Stimulated activated CD8-positive, alpha-beta memory T cell treated with anti-CD3 and anti-CD28 coated beads, Interleukin-15, amount 100 ng/mL, for 1 hour (primary cell): ENCODE results near the gene RCBTB2.

Experiments
- DNase-seq: peaks from one replicate; pipeline ENCODE4 v3.0.0-alpha.2; 2020; ENCODE audit warnings: low read depth

Gene RCBTB2

GRCh38 chr13:48563626-48564025, 30.7 kb upstream of the RCBTB2 start:
- no peak for DNase-seq

- peak; percentile 28 for DNase-seq
These were observed 29.6 kb upstream of the RCBTB2 start for GRCh38 chr13:48562296-48563066.

DNA sequence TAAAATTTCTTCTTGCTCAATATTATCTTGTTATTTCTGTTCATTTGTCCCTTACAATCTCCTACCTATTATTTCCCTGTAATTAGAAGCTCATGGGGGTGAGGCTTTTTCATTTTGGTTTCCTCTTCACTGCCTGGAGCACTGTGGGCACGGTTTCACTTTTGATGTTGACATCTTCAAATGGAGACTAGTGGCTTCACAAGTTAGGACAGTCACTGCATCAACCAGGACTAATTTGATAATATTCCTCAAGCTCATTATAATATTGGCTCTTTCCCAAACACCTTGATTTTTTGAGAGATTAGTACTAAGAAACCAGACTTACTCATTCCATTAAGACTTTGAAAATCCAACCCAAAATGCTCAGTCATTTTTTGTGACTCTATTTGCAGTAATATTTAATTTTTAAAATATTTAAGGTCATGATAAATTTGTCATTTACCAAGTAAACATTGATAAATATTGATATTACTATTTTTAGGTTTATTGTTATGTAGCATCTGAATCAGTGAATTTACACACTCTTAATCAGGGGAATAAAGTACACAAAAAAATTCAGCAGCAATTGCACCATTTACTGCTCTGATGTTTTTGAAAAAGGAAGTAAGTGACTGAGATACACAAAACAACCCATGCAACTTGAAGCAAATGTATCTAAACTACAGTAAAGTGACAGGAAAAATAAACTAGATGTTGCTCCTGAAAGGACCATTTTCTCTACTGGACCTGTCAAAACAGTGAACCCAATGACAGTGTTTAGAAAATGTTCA, 28.8 kb upstream of the RCBTB2 start:
- no peak for DNase-seq

DNA sequence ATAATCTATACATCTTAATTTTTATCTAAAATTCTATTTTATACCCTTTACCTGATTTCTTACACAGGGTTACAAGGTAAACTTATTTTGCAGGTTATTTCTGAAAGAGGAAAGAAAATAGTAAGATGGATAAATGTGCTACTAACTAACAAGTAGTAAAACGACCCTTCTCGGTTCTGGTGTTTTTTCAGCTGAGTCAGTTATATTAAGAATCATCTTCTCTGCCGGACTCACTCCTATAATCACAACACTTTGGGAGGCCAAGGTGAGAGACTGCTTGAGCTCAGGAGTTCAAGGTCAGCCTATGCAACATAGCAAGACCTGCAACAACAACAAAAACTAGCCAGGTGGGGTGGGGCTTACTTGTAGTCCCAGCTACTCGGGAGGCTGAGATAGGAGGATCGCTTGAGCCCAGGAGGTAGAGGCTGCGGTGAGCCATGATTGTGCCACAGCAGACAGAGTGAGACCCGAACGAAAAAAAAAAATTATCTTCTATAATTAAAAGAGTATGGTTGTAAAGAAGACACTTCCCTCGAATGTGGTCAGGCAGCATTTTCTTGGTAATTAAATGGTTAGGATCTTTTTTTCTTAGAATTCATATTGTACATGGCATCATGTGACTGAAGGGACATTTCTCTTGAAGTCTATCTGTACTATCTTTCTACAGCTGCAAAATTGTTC, 27.9 kb upstream of the RCBTB2 start:
- no peak for DNase-seq

- no peak for DNase-seq
These were observed 26.9 kb upstream of the RCBTB2 start for GRCh38 chr13:48559638-48560320.

DNA sequence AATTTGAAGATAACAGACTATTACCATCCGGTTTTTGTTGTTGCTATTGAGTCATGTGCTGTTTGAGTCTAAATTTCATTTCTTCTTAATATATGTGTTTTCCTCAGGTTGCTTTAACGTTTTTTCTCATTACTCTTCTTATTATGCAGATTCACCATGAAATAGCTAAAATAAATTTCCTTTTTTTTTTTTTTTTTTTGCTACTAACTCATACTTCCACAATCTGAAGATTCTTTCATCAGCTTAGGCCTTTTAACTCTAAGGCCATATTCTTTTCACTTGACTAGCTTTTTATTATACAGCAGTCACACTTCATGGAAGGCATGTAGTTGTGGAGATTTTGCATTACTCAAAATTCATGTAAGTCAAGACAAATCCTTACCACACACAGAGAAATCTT, 23.9 kb upstream of the RCBTB2 start:
- DNase-seq: no peak

GRCh38 chr13:48555441-48555840, 22.6 kb upstream of the RCBTB2 start:
- DNase-seq: no peak

DNA sequence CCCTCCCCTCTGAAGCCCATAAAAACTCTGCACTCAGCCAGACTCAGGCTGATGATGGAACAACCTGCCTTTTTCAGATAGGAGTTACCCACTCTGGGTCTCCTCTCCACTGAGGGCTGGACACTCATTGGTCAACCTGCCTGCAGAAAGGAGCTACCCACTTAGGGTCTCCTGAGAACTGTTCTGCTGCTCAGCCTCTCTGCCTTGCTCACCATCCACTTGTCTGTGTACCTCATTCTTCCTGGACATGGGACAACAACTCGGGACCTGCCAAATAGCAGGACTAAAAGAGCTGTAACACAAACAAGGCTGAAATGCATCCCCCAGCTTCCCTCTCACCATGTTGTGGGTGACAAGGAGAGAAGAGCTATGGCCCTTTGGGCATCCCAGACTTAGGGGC, 18.4 kb upstream of the RCBTB2 start:
- DNase-seq: no peak

DNA sequence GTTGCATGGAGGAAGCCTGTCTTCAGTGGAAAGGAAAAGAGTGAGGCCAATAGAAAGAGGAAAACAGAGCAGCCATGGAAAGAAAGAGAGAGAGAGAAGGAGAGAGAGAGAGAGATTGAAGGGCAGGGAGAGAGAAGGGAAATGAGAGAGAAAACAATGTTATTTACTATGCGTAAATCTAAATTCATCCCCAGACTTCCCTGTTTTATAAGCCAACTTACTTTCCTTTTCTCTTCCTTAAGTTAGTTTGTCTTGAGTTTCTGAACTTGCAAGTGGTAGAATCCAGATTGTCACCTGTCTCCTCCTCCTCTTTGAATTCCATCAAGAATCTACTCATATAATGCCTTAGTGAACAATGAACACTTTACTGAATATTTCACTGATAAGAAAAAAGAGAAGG, 16.8 kb upstream of the RCBTB2 start:
- no peak for DNase-seq

GRCh38 chr13:48547663-48548092, 14.8 kb upstream of the RCBTB2 start:
- DNase-seq: no peak

GRCh38 chr13:48545608-48546007, 12.7 kb upstream of the RCBTB2 start:
- no peak for DNase-seq

- DNase-seq: no peak
These were observed 9.9 kb upstream of the RCBTB2 start for GRCh38 chr13:48542581-48543341.

DNA sequence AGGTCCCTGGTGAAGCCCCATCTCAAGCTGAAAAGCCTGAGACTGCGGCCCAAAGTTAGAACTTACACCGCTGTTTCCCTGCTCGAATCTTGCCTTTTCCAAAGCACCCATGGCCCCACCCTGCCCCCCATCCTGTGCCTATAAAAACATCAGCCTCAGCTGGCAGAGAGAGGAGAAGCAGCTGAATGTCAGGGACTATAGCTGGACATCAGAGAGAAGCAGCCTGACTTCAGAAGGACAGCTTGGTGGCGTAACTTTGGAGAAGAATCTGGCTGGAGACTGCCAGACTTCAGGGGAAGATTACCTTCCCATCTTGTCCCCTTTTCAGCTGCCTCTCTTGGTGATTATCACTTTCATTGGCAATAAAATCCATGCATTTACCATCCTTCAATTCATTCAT, 9.3 kb upstream of the RCBTB2 start:
- DNase-seq: no peak

DNA sequence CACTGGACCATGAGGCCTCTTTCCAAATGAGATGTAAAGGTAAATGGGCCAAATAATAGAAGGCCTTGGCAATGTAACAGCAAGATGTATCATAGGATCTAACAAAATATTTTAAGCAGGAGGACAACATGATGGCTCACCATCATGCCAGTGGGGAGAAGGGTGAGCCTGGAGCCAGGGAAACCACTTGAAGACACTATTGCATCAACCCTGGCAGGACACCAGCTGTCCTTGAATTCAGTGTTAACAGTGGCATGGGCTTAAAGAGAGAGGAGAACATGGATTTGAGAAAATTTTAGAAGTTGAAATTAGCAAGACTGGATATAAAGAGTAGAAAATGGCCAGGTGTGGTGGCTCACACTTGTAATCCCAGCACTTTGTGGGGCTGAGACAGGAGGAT, 6.7 kb upstream of the RCBTB2 start:
- no peak for DNase-seq

DNA sequence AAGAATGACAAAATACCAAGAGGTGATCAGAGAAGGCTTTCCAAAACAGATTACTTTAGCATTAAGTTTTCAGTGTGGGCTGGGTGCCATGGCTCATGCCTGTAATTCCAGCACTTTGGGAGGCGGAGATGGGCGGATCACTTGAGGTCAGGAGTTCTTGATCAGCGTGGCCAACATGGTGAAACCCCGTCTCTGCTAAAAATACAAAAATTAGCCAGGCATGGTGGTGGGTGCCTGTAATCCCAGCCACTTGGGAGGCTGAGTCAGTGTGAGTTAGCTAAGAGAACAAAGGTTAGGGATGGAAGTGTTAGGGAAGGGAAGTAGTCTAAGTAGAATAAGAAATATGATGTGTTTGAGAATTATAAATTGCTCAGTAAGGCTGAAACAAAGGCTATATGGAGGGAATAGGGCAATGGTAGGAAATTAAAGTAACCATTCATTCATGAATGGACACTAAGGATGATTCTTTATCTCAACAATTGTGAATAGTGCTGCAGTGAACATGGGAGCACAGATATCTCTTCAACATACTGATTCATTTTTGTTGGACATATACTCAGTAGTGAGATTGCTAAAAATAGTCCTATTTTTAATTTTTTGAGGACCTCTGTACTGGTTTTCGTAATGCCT, 3.9 kb upstream of the RCBTB2 start:
- no peak for DNase-seq

DNA sequence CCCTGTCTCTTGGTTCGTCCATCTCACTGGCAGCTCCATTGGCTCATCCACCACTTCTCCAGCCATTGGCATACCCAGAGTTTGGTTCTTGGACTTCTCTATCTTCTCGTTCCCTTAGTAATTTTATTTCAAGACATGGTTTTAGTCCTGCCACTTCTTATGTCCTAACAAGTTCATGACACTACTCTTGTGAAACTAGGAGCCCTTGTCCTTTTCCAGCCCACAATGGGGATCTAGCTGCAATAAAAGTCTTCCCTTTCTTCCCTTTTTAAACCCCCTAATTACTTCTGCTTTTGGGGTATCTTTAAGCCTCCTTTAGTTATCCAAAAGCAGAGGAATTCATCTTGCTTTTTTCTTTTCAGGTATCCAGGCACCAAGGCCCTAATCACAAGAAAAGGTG, 2.9 kb upstream of the RCBTB2 start:
- no peak for DNase-seq

DNA sequence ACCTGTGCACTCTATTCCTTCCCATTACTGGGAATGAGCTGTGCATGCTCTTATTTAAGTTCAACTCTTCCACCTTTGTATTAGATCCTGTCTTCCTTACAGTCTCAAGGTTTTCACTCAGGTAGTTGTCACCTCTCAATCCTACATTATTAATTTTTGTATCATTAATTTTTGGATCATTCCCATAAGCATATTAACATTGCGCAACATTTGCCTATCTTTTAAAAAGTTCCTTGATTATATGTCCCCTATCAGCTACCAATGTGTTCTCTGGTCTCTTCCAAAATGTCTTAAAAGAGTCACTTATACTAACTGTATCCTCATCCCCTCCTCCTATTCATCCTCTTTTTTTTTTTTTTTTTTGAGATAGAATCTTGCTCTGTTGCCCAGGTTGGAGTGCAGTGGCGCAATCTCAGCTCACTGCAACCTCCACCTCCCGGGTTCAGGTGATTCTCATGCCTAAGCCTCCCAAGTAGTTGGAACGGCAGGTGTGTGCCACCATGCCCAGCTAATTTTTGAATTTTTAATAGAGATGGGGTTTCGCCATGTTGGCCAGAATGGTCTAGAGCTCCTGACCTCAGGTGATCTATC, 2.1 kb upstream of the RCBTB2 start:
- no peak for DNase-seq

GRCh38 chr13:48533961-48534600, 1.2 kb upstream of the RCBTB2 start:
- DNase-seq: no peak

DNA sequence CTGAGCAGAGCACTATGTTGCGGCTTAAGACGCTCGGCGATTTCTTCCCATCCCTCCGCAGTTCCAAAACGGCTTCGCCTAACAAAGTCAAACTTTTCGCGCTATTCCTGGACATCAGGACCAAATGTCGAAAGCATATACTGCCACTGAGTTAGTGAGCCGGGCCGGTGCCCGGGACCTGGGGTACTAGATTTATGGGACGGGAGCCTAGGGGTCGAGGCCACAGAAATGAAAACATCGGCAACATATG, 699 bp downstream of the RCBTB2 start:
- no peak for DNase-seq

- DNase-seq: no peak
These were observed 1.2 kb downstream of the RCBTB2 start for GRCh38 chr13:48531416-48532255.
